GM12892 (cell line): Measurements from ENCODE around the gene ANGPTL8.

Experiments
- POLR2A ChIP-seq: IDR thresholded peaks from 2 replicates; pipeline ENCODE4 v1.6.1; 2011; ENCODE audit warnings: low read depth, low read length, control low read depth
- POLR2AphosphoS5 ChIP-seq: IDR thresholded peaks from 2 replicates; pipeline ENCODE4 v1.6.1; 2011; ENCODE audit warnings: low read depth, low read length, control low read depth
- TAF1 ChIP-seq: IDR thresholded peaks from 2 replicates; pipeline ENCODE4 v1.6.1; 2011; ENCODE audit warnings: low read depth, mild to moderate bottlenecking, control low read depth, low read length, borderline replicate concordance

DNA sequence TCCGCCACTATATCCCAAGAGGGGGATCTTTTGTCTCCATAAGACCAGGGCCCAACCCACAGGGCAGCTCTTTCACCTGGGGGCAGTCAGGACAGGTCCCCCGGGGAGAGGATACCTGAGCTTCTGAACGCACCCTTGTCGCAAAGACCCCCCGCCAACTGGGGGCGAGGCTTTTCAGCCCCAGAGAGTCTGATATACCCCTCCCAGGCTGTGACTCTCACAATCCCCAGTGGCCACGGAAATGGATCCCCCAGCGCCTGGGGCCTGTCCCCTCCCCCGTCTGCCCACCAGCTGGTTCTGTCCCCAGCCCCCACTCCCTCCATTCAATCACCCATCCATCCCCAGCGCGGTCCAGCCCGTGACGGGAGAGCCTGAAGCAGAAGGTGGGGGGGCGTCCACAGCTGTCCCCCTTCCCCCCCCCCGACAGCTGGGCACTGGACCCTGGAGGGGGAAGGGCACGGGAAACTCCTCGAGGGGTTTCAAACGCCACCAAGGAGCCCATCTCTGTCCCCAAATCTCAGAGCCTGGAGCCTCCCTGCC lies 22.1 kb downstream of the ANGPTL8 start:
- TF ChIP-seq TAF1 (no peak), POLR2AphosphoS5 (no peak), POLR2A (no peak)
